ENCODE results near the gene SH2B2.

GRCh38 chr7:102306916-102307677 is 20.4 kb downstream of the SH2B2 start:
- TF ChIP-seq CTCF (IDR thresholded peaks at IDR 0.05; ENCODE audit: low read depth, low read length, missing input control) (no peak), NR2F2 (IDR thresholded peaks at IDR 0.05) (no peak), REST (IDR thresholded peaks at IDR 0.05) (no peak)
